ENCODE measurements around the gene CBFB. TPM values are rescaled to one million over a fixed set of nuclear protein-coding genes. Genes with fewer than 3 reads are reported as not detected.

The CBFB gene
- total RNA-seq, 2 donors from 2014 or later = 41.5 TPM

DNA sequence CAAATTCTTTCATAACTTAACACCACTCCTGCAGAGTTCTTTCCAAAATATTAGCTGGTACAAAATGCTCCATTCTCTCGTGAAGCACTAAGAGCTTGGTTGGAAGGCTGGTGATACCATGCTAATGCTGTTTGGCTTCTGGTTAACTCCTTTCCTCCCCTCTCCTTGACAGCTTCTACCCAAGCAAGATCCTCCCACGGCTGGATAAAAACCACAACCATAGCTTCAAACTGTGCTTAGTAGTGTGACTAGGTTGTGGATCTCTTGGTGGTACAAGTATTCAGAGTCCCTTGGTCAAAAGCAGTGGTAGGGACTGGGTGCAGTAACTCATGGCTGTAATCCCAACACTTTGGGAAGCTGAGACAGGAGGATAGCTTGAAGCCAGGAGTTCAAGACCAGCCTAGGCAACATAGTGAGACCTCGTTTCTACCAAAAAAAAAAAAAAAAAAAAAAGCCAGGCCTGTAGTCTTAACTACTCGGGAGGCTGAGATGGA lies 83.0 kb downstream of the CBFB start:
- H3K27me3 ChIP-seq = no peaks in the 10 kb centered on the region
- no peak overlapping the region for H3K4me3 ChIP-seq
- TF ChIP-seq, protein P1, sequence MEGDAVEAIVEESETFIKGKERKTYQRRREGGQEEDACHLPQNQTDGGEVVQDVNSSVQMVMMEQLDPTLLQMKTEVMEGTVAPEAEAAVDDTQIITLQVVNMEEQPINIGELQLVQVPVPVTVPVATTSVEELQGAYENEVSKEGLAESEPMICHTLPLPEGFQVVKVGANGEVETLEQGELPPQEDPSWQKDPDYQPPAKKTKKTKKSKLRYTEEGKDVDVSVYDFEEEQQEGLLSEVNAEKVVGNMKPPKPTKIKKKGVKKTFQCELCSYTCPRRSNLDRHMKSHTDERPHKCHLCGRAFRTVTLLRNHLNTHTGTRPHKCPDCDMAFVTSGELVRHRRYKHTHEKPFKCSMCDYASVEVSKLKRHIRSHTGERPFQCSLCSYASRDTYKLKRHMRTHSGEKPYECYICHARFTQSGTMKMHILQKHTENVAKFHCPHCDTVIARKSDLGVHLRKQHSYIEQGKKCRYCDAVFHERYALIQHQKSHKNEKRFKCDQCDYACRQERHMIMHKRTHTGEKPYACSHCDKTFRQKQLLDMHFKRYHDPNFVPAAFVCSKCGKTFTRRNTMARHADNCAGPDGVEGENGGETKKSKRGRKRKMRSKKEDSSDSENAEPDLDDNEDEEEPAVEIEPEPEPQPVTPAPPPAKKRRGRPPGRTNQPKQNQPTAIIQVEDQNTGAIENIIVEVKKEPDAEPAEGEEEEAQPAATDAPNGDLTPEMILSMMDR (IDR thresholded peaks at IDR 0.05) = no peak
- H3K27ac ChIP-seq = no peak overlapping the region
- H3K36me3 ChIP-seq = no peaks in the 10 kb centered on the region
- no peak overlapping the region for H3K9ac ChIP-seq (ENCODE audit: low read depth in 2 of 2, low read length in 2 of 2)
- DNase-seq = no peak
- H3K4me1 ChIP-seq = peaks cover 17% of the 10 kb centered on the region
- intact Hi-C loops (cut with DNase I) = no loop called here
- no peaks in the 10 kb centered on the region for H3K9me3 ChIP-seq

DNA sequence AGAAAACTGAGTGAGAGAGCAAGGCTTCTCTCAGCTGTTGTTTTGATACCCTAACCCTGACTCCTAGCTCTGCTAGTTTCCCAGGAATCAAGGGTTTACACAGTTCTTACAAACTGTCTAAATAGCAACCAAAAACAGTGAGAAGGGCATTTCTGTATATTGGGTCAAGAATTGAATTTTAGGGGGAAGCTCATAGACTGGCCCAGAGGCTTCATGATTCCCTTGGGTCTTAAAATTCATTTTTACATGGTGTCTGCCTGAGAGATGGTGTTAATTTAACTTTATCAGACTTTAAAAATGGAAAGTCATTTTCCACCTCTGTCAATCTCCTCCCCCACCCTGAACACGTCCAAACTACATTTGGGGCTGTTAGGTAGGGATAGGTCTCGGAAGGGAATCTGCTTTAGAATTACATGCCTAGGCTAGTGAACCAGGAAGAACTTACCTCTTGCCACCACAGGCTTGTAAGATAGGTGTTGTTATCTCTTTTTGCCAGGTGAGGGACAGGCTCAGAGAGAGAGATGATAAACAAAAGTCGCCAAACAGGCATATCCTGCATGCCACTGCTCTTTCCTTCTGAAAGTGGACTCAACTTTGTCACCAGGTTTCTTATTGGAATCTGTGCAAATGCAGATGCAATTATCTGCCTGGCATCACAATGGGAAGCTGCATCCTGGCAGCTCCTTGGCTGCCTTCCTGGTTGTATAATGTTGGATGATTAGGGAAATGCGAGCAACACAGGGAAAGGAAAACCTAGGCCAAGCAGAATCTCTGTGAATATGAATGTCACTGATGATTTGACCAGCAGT lies 83.8 kb downstream of the CBFB start:
- Histone ChIP-seq H3K4me3 (no peak overlapping the region), H3K9me3 (no peaks in the 10 kb centered on the region), H3K27me3 (no peaks in the 10 kb centered on the region), H3K9ac (ENCODE audit: low read depth in 2 of 2, low read length in 2 of 2) (no peak overlapping the region), H3K27ac (no peak overlapping the region), H3K4me1 (peaks cover 17% of the 10 kb centered on the region), H3K36me3 (no peaks in the 10 kb centered on the region)
- TF ChIP-seq, protein P1 (IDR thresholded peaks at IDR 0.05) = no peak
- intact Hi-C loops (cut with DNase I) = no loop called here
- peak; percentile 21 for DNase-seq

DNA sequence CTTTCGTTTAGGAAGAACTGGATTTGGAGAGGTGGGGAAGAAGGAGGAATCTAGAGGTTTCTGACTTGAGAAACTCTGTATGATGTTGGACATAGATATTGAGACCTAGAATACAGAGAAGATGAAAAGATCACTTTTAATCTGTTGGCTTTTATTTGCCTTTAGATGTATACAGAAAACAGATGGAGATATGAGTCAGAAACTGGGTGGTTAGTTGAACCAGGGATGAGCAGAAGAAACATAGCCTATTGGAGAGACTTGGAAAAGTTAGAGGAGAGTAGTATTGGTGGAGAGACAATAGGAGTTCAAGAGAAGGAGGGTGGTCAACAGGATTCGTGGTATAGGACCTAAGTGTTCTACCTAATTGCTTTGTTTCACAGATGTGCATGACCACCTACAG lies 85.8 kb downstream of the CBFB start:
- Histone ChIP-seq H3K4me3 (no peak overlapping the region), H3K9ac (ENCODE audit: low read depth in 2 of 2, low read length in 2 of 2) (no peak overlapping the region), H3K36me3 (no peaks in the 10 kb centered on the region), H3K27ac (no peak overlapping the region), H3K9me3 (no peaks in the 10 kb centered on the region), H3K27me3 (no peaks in the 10 kb centered on the region), H3K4me1 (peaks cover 17% of the 10 kb centered on the region)
- TF ChIP-seq, protein P1 (IDR thresholded peaks at IDR 0.05) = no peak
- intact Hi-C loops (cut with DNase I) = no loop called here
- no peak for DNase-seq

DNA sequence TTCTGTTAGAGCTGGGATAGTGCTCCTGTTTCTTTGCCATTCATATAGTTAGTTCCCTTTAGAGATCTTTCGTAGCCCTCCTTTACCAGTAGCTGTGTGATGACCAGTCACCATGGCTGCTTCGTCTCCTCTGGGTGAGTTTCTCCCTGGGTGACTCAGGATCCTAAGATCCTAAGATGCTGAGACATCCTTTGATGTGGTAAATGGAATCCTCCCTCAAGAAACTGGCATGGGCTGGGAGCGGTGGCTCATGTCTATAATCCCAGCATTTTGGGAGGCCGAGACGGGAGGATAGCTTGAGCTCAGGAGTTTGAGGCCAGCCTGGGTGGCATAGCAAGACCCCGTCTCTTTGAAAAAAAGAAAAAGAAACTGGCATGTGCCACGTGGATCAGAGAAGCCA lies 86.7 kb downstream of the CBFB start:
- Histone ChIP-seq H3K36me3 (no peaks in the 10 kb centered on the region), H3K9ac (ENCODE audit: low read depth in 2 of 2, low read length in 2 of 2) (no peak overlapping the region), H3K4me3 (no peak overlapping the region), H3K27me3 (no peaks in the 10 kb centered on the region), H3K4me1 (peaks cover 16% of the 10 kb centered on the region), H3K27ac (no peak overlapping the region), H3K9me3 (no peaks in the 10 kb centered on the region)
- DNase-seq = no peak
- TF ChIP-seq, protein P1 (IDR thresholded peaks at IDR 0.05) = no peak
- intact Hi-C loops (cut with DNase I) = no loop called here

DNA sequence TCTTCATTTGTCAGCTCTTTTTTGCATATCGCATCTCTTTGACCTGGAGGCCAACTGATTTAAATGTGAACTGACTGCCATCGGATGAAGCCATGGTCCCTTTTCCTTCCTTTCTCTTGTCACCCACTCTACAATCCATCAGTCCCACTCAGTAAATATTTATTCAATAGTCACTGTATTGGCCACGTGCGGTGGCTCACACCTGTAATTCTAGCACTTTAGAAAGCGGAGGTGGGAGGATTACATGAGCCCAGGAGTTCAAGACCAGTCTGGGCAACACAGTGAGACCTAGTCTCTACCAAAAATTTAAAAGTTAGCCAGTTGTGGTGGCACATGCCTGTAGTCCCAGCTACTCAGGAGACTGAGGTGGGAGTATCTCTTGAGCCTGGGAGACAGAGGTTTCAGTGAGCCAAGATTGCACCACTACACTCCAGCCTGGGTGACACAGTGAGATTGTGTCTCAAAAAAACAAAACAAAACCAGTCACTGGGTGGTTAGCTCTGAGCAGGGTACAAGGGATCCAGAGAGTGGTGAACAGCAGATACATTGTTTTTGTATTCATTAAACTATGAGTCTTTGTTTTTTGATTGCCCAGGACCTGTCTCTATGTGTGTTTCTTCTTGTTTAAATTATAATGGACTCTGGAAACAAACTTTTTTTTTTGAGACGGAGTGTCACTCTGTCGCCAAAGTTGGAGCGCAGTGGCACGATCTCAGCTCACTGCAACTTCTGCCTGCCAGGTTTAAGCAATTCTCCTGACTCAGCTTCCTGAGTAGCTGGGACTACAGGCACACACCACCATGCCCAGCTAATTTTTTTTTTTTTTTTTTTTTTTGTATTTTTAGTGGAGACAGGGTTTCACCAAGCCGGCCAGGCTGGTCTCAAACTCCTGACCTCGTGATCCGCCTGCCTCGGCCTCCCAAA lies 87.7 kb downstream of the CBFB start:
- H3K4me1 ChIP-seq = peaks cover 7% of the 10 kb centered on the region
- H3K4me3 ChIP-seq = no peak overlapping the region
- H3K27ac ChIP-seq = no peak overlapping the region
- no peak for DNase-seq
- H3K9ac ChIP-seq (ENCODE audit: low read depth in 2 of 2, low read length in 2 of 2) = no peak overlapping the region
- TF ChIP-seq, protein P1 (IDR thresholded peaks at IDR 0.05) = no peak
- H3K27me3 ChIP-seq = no peaks in the 10 kb centered on the region
- no peaks in the 10 kb centered on the region for H3K9me3 ChIP-seq
- intact Hi-C loops (cut with DNase I) = no loop called here
- no peaks in the 10 kb centered on the region for H3K36me3 ChIP-seq

All from colonic mucosa (tissue), 4 donors.